HG03095 (cell line): ENCODE results near the gene ATG9B.
A peak's percentile ranks its signal among the peaks of the same experiment; 100 is the strongest.
"Not testable (repeated sequence)": the region's sequence is repeated elsewhere in the genome, so short reads cannot be mapped to it uniquely, and the experiment has no call there.

ENCODE experiments used
- ATAC-seq: cut with Tn5 transposase; IDR thresholded peaks from one replicate; pipeline ENCODE4 v1.9.1; 2021; ENCODE audit warnings: moderate library complexity; ENCODE audit not compliant: unreplicated experiment

The ATG9B gene

GRCh38 chr7:151038951-151039849 is 14.9 kb upstream of the ATG9B start:
- no peak for ATAC-seq

- ATAC-seq: no peak
These were observed 11.6 kb upstream of the ATG9B start for GRCh38 chr7:151035902-151036301.

GRCh38 chr7:151035026-151035717 is 10.9 kb upstream of the ATG9B start:
- no peak for ATAC-seq

GRCh38 chr7:151034312-151035025 is 10.2 kb upstream of the ATG9B start:
- no peak for ATAC-seq

GRCh38 chr7:151033864-151034249 is 9.6 kb upstream of the ATG9B start:
- ATAC-seq: no peak

- ATAC-seq: no peak
These were observed 8.9 kb upstream of the ATG9B start for GRCh38 chr7:151032936-151033863.

- no peak for ATAC-seq
These were observed 6.7 kb upstream of the ATG9B start for GRCh38 chr7:151031011-151031410.

- ATAC-seq: no peak
These were observed 4.7 kb upstream of the ATG9B start for GRCh38 chr7:151028948-151029501.

GRCh38 chr7:151028131-151028947 is 4.0 kb upstream of the ATG9B start, which contains the start of gene ABCB8:
ABCB8 (plus strand) TSS chr7:151028450; CDS start chr7:151028516, 66 bp downstream.
- ATAC-seq: peak; percentile 95

GRCh38 chr7:151027728-151028130 is 3.4 kb upstream of the ATG9B start:
- not testable (repeated sequence) for ATAC-seq

- not testable (repeated sequence) for ATAC-seq
These were observed 2.8 kb upstream of the ATG9B start for GRCh38 chr7:151026771-151027727.

- ATAC-seq: no peak
These were observed 1.8 kb upstream of the ATG9B start for GRCh38 chr7:151025924-151026671.

- ATAC-seq: no peak
These were observed 1.1 kb downstream of the ATG9B start for GRCh38 chr7:151023232-151023631.

- ATAC-seq: no peak
These were observed 4.1 kb downstream of the ATG9B start for GRCh38 chr7:151020231-151020630.

- ATAC-seq: no peak
These were observed 5.2 kb downstream of the ATG9B start for GRCh38 chr7:151019130-151019447.

- no peak for ATAC-seq
These were observed 5.7 kb downstream of the ATG9B start for GRCh38 chr7:151018421-151019129.

GRCh38 chr7:151017953-151018420 is 6.3 kb downstream of the ATG9B start:
- ATAC-seq: peak; percentile 60
